ENCODE results near the gene NDUFS1.

GRCh38 chr2:206095536-206096332 lies 63.5 kb downstream of the NDUFS1 start:
- TF ChIP-seq CTCF (IDR thresholded peaks at IDR 0.05) (no peak), POLR2A (IDR thresholded peaks at IDR 0.05) (no peak)
